Heart right ventricle (tissue), 16 donors: ENCODE measurements around the gene VAPB. TPM values are rescaled to one million over a fixed set of nuclear protein-coding genes. Genes with fewer than 3 reads are reported as not detected.

Source experiments
- ATAC-seq, 8 donors: fragments of 200-7000 bp; cut with Tn5 transposase; one replicate each; pipeline ENCODE4 v1.9.1; 2020; ENCODE audit warnings: mild to moderate bottlenecking in 8 of 8, moderate library complexity in 8 of 8, moderate number of reproducible peaks in 1 of 8
- DNase-seq, 2 donors: peaks; one replicate each; pipeline ENCODE4 v3.0.0-alpha.2; 2020
- H3K27ac ChIP-seq, 10 donors: fragments of 200-600 bp; sonication (generic) in 2 of 10; one replicate each; pipeline versions ENCODE4 v1.5.0 to v1.8.0; 2020 to 2022; ENCODE audit warnings: mild to moderate bottlenecking in 3 of 10
- H3K27me3 ChIP-seq, 7 donors: fragments of 200-600 bp; one replicate each; pipeline ENCODE4 v1.8.0; 2021 to 2022; ENCODE audit warnings: mild to moderate bottlenecking in 2 of 7
- H3K36me3 ChIP-seq, 9 donors: fragments of 200-600 bp; sonication (generic) in 1 of 9; one replicate each; pipeline versions ENCODE4 v1.5.0 to v1.8.0; 2020 to 2022; ENCODE audit warnings: mild to moderate bottlenecking in 2 of 9
- H3K4me1 ChIP-seq, 9 donors: fragments of 200-600 bp; sonication (generic) in 1 of 9; one replicate each; pipeline versions ENCODE4 v1.5.0 to v1.8.0; 2020 to 2022; ENCODE audit warnings: mild to moderate bottlenecking in 4 of 9
- H3K4me3 ChIP-seq, 10 donors: fragments of 200-600 bp; sonication (generic) in 2 of 10; one replicate each; pipeline versions ENCODE4 v1.5.0 to v1.8.0; 2020 to 2022; ENCODE audit warnings: mild to moderate bottlenecking in 7 of 10, moderate library complexity in 2 of 10
- H3K9me3 ChIP-seq, 11 donors: fragments of 200-600 bp in 10 of 11; sonication (generic) in 2 of 11; one replicate each; pipeline versions ENCODE4 v1.5.0 to v1.8.0; 2013 to 2022; ENCODE audit warnings: mild to moderate bottlenecking in 2 of 11, control low read depth in 1 of 11, moderate library complexity in 1 of 11
- WGBS, 2 donors: extraction: QIAGEN DNeasy Blood & Tissue Kit; methylation state at CpG; one replicate each; pipeline ENCODE4 v1.1.7; 2013; ENCODE audit warnings: inconsistent platforms in 1 of 2; 5-methylcytosine and 5-hydroxymethylcytosine counted together
- intact Hi-C, 10 donors: fragments of 100-400 bp; cut with DNase I; formaldehyde crosslinking; loops; one replicate each; pipeline versions ENCODE4 v1.11.1 to v1.14.2; 2022
- polyA plus RNA-seq, 2 donors: library from polyadenylated mRNA; stranded (reverse); fragments of 200-250 nt; gene quantifications; one replicate each; pipeline ENCODE4 v1.2.3, GENCODE V29; 2013
- total RNA-seq, 10 donors: library from RNA; stranded (reverse); fragmentation: NEBNext Ultra II Directional in 3 of 10; extraction: Animal tissue kit (Norgen Biotek cat#: 25700) in 3 of 10; gene quantifications; one replicate each; pipeline versions ENCODE4 v1.2.1 to v1.2.4, GENCODE V29; 2021 to 2023
- TF ChIP-seq, protein P1 (sequence below), 9 donors: fragments of 200-600 bp; sonication (generic) in 2 of 9; IDR thresholded peaks; one replicate each; pipeline versions ENCODE4 v1.5.0 to v1.8.0; 2021 to 2022; ENCODE audit warnings: antibody characterized with exemption in 9 of 9, mild to moderate bottlenecking in 5 of 9, moderate library complexity in 1 of 9
- donor health status: Arrhythmogenic right ventricular cardiomyopathy.
- donor health status: ischemic (EF 13 %, LVEDD 7.1; RV severe dilation, severe dysfunction).
- donor health status: healthy with polysubstance abuse.
- donor health status: DM: no; HTN: yes; CAD: no.
- donor health status: DM: no; HTN: no; CAD: no.
- donor health status: ischemic (EF 25% LVEDD 6.9; RV normal size, moderate dysfunction).
- donor health status: ischemic (EF 25% LVEDD 5.7; RV mildly dilated, moderate dysfunction).
- donor health status: healthy.
- donor health status: DM: yes; HTN: yes; CAD: no.
- donor health status: Ischemic cardiomyopathy.
- donor health status: ischemic (EF 35%, LVEDD 5.7; RV mildly dilated, moderate dysfunction).
- donor health status: nonischemic (EF 11% LVEDD 7.7; RV severe dilation, severe dysfunction).
- donor health status: DM: yes; HTN: yes; CAD: no.
- donor health status: PGD.
- donor health status: ischemic (EF 29% LVEDD 5.4; RV normal size, mild dysfunction).
- donor health status: nonischemic (EF 23%, LVEDD 6.1; RV moderate dilation, normal function).

Gene VAPB
- total and polyA plus RNA-seq, 12 donors, result 20.8 to 89.9 (median 69.8) TPM

DNA sequence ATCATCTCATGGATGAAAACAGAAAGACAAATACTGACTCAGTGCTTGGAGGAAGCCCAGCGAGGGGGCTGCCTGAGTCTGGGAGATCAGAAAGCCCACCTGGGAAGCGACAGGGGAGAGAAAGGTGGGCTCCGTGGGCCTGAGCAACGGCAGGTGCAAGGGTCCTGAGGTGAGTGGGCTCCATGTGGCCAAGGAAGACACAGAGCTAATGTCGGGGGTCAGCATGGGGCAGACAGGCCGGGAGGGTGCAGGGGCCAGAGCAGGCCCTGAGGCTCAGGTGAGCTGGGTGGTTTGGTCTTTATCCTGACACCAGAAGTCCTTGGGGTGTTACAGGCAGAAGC, 107.4 kb downstream of the VAPB start:
- Histone ChIP-seq H3K9me3 (peaks cover 0 to 8% (median 2%) of the 10 kb centered on the region in 11 donors), H3K4me1 (no peaks in the 10 kb centered on the region), H3K27ac (no peak overlapping the region), H3K4me3 (no peak overlapping the region), H3K27me3 (no peaks in the 10 kb centered on the region), H3K36me3 (no peaks in the 10 kb centered on the region)
- DNase-seq, result no peak
- TF ChIP-seq, protein P1, sequence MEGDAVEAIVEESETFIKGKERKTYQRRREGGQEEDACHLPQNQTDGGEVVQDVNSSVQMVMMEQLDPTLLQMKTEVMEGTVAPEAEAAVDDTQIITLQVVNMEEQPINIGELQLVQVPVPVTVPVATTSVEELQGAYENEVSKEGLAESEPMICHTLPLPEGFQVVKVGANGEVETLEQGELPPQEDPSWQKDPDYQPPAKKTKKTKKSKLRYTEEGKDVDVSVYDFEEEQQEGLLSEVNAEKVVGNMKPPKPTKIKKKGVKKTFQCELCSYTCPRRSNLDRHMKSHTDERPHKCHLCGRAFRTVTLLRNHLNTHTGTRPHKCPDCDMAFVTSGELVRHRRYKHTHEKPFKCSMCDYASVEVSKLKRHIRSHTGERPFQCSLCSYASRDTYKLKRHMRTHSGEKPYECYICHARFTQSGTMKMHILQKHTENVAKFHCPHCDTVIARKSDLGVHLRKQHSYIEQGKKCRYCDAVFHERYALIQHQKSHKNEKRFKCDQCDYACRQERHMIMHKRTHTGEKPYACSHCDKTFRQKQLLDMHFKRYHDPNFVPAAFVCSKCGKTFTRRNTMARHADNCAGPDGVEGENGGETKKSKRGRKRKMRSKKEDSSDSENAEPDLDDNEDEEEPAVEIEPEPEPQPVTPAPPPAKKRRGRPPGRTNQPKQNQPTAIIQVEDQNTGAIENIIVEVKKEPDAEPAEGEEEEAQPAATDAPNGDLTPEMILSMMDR (IDR thresholded peaks at IDR 0.05), result no peak
- 95 to 97% methylated on average over 6 of the region's 6 CpGs for WGBS, 2 donors
- no peak for ATAC-seq
- intact Hi-C loops, result no loop called here

DNA sequence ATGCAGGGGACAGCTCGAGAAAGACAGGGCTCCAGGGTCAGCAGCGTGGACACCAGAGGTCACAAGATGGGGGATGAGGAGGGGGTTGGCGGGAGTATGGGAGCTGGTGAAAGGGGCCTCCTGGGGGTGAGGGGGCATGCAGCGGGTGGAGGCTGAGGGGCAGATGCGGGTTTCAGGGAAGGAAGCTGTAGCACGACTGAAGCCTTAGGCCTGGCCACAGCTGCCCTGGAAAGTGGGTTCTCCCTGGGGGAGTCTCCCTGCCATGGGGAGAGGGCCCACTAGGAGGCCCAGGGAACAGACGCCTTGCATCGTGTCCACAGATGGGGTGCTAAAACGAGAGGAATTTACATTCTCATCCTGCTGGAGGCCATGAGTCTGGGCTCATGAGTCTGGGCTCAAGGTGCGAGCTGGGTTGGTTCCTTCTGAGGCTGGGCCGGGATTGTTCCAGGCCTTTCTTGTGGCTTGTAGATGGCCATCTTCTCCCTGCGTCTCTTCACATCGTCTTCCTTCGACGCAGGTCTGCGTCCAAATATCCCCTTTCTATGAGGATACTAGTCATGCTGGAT, 108.1 kb downstream of the VAPB start:
- H3K27ac ChIP-seq, result no peak overlapping the region
- intact Hi-C loops, result no loop called here
- no peaks in the 10 kb centered on the region for H3K4me1 ChIP-seq
- no peaks in the 10 kb centered on the region for H3K36me3 ChIP-seq
- no peak for ATAC-seq
- H3K27me3 ChIP-seq, result no peaks in the 10 kb centered on the region
- no peak for DNase-seq
- WGBS, 2 donors, result 92 to 93% methylated on average over 16 of the region's 16 CpGs
- TF ChIP-seq, protein P1 (IDR thresholded peaks at IDR 0.05), result no peak
- H3K9me3 ChIP-seq, result peaks cover 0 to 15% (median 2%) of the 10 kb centered on the region in 11 donors
- no peak overlapping the region for H3K4me3 ChIP-seq

DNA sequence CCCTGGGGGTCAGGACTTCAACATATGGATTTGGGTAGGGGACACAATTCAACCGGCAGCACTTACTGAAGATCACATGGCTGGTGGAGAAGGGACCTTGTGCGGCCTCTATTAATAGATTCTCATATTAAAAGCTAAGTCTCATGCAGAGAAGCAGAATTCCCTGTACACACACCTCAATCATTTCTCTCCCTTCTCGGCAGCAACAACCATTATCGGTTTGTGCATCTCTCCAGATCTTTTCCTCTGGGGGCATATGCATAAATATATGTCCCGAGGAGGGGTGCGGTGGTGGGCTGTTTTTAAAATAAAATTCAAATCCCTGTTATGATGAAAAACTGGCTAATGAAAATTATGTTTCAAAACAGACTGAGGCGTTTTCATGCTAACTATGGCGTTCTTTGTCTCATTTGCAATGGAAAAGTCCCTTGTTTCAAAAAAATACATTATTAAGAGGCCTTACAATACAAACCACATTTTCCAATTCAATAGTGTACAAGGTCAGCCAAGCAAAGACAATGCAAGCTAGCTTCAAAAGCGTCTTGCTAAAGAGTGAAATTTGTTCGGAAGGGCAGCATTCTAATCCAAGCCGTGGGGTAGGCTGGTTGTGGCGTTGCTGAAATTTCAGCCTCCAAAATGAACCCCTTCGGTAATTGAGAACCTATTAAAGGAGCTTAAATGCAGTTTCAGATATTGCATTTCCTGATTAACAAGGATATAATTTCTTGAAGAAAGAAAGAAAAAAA, 108.9 kb downstream of the VAPB start:
- no peak for DNase-seq
- H3K27me3 ChIP-seq, result no peaks in the 10 kb centered on the region
- peaks cover 0 to 19% (median 3%) of the 10 kb centered on the region in 11 donors for H3K9me3 ChIP-seq
- no peak overlapping the region for H3K27ac ChIP-seq
- intact Hi-C loops, result no loop called here
- 89 to 90% methylated on average over 13 of the region's 13 CpGs for WGBS, 2 donors
- ATAC-seq, result no peak
- no peaks in the 10 kb centered on the region for H3K36me3 ChIP-seq
- H3K4me1 ChIP-seq, result no peaks in the 10 kb centered on the region
- TF ChIP-seq, protein P1 (IDR thresholded peaks at IDR 0.05), result no peak
- H3K4me3 ChIP-seq, result no peak overlapping the region

DNA sequence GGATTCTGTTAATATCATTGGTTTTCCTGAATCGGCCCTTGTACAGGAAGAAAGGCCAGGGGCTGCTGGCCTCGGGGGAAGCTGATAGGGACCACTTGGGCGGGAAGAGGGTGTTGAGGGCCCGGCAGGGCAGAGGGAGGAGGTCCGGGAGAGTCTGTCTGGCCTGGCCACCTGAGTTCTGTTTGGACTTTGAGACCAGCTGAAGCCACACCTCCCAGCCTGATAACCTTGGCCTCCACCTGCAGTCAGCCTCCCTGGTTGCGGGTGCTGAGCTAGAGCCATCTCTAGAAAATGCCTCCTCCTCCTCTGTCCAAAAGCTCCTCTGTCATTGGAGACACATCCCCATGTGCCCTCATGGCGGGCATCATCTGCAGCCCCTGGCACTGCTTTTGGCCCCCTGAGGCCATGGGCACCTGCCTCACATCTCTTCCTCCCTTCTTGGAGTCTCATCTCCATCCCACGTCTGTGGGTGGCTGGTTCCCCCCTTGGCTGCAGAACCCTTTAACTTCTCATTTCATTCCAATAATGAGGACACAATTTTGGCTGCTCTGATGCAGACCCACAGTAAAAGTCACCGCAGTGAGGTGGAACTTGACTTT, 109.5 kb downstream of the VAPB start:
- H3K27ac ChIP-seq, result no peak overlapping the region
- ATAC-seq (no peak), DNase-seq (no peak)
- no peaks in the 10 kb centered on the region for H3K36me3 ChIP-seq
- H3K4me1 ChIP-seq, result no peaks in the 10 kb centered on the region
- peaks cover 0 to 26% (median 5%) of the 10 kb centered on the region in 11 donors for H3K9me3 ChIP-seq
- H3K4me3 ChIP-seq, result no peak overlapping the region
- WGBS, 2 donors, result 64 to 70% methylated on average over 8 to 9 of the region's 9 CpGs
- intact Hi-C loops, result no loop called here
- no peaks in the 10 kb centered on the region for H3K27me3 ChIP-seq
- TF ChIP-seq, protein P1 (IDR thresholded peaks at IDR 0.05), result no peak
